ENCODE results near the gene GTF2A1L. TPM values are rescaled to one million over a fixed set of nuclear protein-coding genes. Genes with fewer than 3 reads are reported as not detected.

Gene GTF2A1L
- total RNA-seq, 1 experiment from 2014 or later = not detected

- Histone ChIP-seq H3K27ac (ENCODE audit: low read depth, low read length, poor library complexity, severe bottlenecking) (no peak overlapping the region), H3K4me3 (ENCODE audit: low read depth, low read length, poor library complexity, severe bottlenecking) (no peak overlapping the region), H3K27me3 (replicated peaks; ENCODE audit: insufficient read depth, low read depth, low read length, poor library complexity) (no peaks in the 10 kb centered on the region), H3K4me1 (ENCODE audit: insufficient read depth, low read length, poor library complexity, severe bottlenecking) (no peaks in the 10 kb centered on the region), H3K9me3 (ENCODE audit: low read depth, low read length, poor library complexity, severe bottlenecking) (no peaks in the 10 kb centered on the region), H3K36me3 (ENCODE audit: insufficient read depth, low read length, poor library complexity, severe bottlenecking) (no peaks in the 10 kb centered on the region)
- ChIA-PET POLR2A (ENCODE audit: low non-redundant PET) (no interaction called here), CTCF (no interaction called here)
- TF ChIP-seq CTCF (conservative IDR thresholded peaks at IDR 0.05; ENCODE audit: low read depth, low read length) (no peak), EZH2 (IDR thresholded peaks at IDR 0.05; ENCODE audit: borderline replicate concordance, low read depth, low read length, poor library complexity, severe bottlenecking) (no peak)
- no TSS peak for BruUV-seq (replicated peaks)
- DNase-seq (ENCODE audit: low spot score) = no peak
- intact Hi-C loops (cut with micrococcal nuclease; ENCODE audit: unreplicated experiment) = no loop called here
These were observed 20.2 kb upstream of the GTF2A1L start for GRCh38 chr2:48597492-48597891.

- no TSS peak for BruUV-seq (replicated peaks)
- peak; percentile 56 for DNase-seq (ENCODE audit: low spot score)
- Histone ChIP-seq H3K27me3 (replicated peaks; ENCODE audit: insufficient read depth, low read depth, low read length, poor library complexity) (no peaks in the 10 kb centered on the region), H3K4me1 (ENCODE audit: insufficient read depth, low read length, poor library complexity, severe bottlenecking) (no peaks in the 10 kb centered on the region), H3K27ac (ENCODE audit: low read depth, low read length, poor library complexity, severe bottlenecking) (no peak overlapping the region), H3K36me3 (ENCODE audit: insufficient read depth, low read length, poor library complexity, severe bottlenecking) (no peaks in the 10 kb centered on the region), H3K4me3 (ENCODE audit: low read depth, low read length, poor library complexity, severe bottlenecking) (no peak overlapping the region), H3K9me3 (ENCODE audit: low read depth, low read length, poor library complexity, severe bottlenecking) (no peaks in the 10 kb centered on the region)
- peak; percentile 81 for TF ChIP-seq CTCF (conservative IDR thresholded peaks at IDR 0.05; ENCODE audit: low read depth, low read length)
- no peak for TF ChIP-seq EZH2 (IDR thresholded peaks at IDR 0.05; ENCODE audit: borderline replicate concordance, low read depth, low read length, poor library complexity, severe bottlenecking)
- intact Hi-C loops (cut with micrococcal nuclease; ENCODE audit: unreplicated experiment) = loop anchor here (2.0 to 10.0 kb wide), 2 partner anchors 1544 to 1802 kb away; no protein-coding TSS in a partner anchor
- ChIA-PET POLR2A (ENCODE audit: low non-redundant PET) (no interaction called here), CTCF (no interaction called here)
These were observed 17.3 kb upstream of the GTF2A1L start for GRCh38 chr2:48600204-48600813.

GRCh38 chr2:48600917-48601316 is 16.7 kb upstream of the GTF2A1L start:
- POLR2A ChIA-PET (ENCODE audit: low non-redundant PET) = no interaction called here
- intact Hi-C loops (cut with micrococcal nuclease; ENCODE audit: unreplicated experiment) = loop anchor here (2.0 to 10.0 kb wide), 2 partner anchors 1544 to 1802 kb away; no protein-coding TSS in a partner anchor
- no peak for TF ChIP-seq EZH2 (IDR thresholded peaks at IDR 0.05; ENCODE audit: borderline replicate concordance, low read depth, low read length, poor library complexity, severe bottlenecking)
- TF ChIP-seq CTCF (conservative IDR thresholded peaks at IDR 0.05; ENCODE audit: low read depth, low read length) = no peak
- CTCF ChIA-PET = no interaction called here
- BruUV-seq (replicated peaks) = no TSS peak
- no peak overlapping the region for H3K4me3 ChIP-seq (ENCODE audit: low read depth, low read length, poor library complexity, severe bottlenecking)
- no peaks in the 10 kb centered on the region for H3K36me3 ChIP-seq (ENCODE audit: insufficient read depth, low read length, poor library complexity, severe bottlenecking)
- H3K4me1 ChIP-seq (ENCODE audit: insufficient read depth, low read length, poor library complexity, severe bottlenecking) = no peaks in the 10 kb centered on the region
- DNase-seq (ENCODE audit: low spot score) = no peak
- H3K9me3 ChIP-seq (ENCODE audit: low read depth, low read length, poor library complexity, severe bottlenecking) = no peaks in the 10 kb centered on the region
- no peak overlapping the region for H3K27ac ChIP-seq (ENCODE audit: low read depth, low read length, poor library complexity, severe bottlenecking)
- H3K27me3 ChIP-seq (replicated peaks; ENCODE audit: insufficient read depth, low read depth, low read length, poor library complexity) = no peaks in the 10 kb centered on the region

All from A673 (cell line).